Measurements from ENCODE around the gene LSP1.

DNA sequence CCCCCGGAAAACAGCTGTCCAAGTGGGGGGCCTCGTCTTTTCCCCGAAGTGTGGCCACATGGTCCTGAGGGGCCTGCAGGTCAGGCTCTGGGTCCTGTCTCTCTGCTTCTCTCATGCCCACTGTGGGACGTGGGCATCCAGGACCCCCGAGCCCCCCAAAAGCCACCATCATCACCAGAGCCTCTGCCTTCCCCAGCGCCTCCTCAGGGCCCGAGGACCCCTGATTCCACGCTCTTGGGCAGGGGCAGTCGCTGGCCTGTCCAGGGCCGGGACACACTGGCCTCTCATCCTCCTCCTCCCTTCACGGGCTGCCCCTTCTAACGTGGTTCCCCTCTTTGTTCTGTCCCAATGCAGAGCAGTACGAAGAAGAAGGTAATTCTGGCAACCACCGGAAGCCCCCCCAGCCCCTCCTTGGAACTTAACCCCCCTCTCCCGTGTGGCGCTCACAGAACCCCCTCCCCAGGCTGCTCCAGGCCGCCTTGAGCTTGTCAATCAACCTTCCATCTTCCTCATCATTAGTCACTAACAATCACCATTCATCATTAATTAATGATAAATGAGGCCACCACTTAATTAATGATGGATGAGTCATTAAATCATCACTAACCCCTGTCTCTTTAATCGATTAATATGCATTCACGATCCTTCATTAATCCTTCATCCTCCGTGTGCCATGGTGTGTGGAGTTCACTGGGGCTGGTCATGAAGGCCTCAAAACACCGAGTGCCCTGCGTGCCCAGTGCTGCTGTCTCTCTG, 70.5 kb downstream of the LSP1 start:
- TF ChIP-seq, protein P1, sequence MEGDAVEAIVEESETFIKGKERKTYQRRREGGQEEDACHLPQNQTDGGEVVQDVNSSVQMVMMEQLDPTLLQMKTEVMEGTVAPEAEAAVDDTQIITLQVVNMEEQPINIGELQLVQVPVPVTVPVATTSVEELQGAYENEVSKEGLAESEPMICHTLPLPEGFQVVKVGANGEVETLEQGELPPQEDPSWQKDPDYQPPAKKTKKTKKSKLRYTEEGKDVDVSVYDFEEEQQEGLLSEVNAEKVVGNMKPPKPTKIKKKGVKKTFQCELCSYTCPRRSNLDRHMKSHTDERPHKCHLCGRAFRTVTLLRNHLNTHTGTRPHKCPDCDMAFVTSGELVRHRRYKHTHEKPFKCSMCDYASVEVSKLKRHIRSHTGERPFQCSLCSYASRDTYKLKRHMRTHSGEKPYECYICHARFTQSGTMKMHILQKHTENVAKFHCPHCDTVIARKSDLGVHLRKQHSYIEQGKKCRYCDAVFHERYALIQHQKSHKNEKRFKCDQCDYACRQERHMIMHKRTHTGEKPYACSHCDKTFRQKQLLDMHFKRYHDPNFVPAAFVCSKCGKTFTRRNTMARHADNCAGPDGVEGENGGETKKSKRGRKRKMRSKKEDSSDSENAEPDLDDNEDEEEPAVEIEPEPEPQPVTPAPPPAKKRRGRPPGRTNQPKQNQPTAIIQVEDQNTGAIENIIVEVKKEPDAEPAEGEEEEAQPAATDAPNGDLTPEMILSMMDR (conservative IDR thresholded peaks at IDR 0.05; ENCODE audit: low read depth, low read length) = no peak
- TF ChIP-seq EZH2 (IDR thresholded peaks at IDR 0.05; ENCODE audit: borderline replicate concordance, low read depth, low read length, poor library complexity, severe bottlenecking) = no peak

All from A673 (cell line).